Activated CD4-positive, CD25-positive, alpha-beta regulatory T cell treated with anti-CD3 and anti-CD28 coated beads, Interleukin-2, amount 50 U/mL, for 72 hours (primary cell): Measurements from ENCODE around the gene FBXL4.

Experiments used
- DNase-seq: peaks from one replicate; pipeline ENCODE4 v3.0.0; 2021

The FBXL4 gene

GRCh38 chr6:98877250-98877649, 70.5 kb downstream of the FBXL4 start:
- DNase-seq, result no peak

DNA sequence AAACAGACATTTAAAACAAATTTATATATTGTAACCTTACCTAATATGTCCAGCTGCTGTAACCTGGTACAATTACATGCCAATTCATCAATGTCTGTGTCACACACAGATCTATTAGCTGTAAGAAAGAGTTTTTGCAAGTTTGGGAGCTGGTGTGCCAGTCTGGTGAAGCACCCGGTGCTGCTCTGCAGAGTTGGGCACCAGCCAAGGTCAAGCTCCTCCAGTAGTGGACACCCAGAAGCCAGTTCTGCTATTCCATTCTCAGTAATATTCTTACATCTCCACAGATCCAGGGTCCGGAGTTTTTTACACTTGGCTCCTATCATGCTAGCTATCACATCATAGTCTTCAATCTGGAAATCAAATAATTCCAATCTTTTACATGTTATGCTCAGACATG, 72.4 kb downstream of the FBXL4 start:
- DNase-seq, result no peak

DNA sequence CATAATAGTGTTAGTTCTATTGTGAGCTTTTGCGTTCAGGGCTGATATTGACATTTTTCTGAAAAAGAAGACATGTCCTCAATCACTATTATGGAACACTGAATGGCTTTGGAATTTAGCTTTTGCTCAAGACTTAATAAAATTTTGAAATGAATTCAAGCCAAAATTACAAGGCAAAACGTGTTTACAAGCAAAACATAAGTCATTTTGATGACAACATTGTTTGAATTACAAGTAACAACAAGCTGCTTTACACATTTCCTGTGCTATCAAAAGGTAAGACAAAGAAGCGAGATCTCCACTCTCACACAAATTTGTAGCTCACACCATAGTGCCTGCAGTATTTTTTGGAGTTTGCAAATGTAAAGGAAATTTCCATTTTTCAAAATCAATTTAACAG, 75.9 kb downstream of the FBXL4 start:
- no peak for DNase-seq

GRCh38 chr6:98871057-98871456, 76.7 kb downstream of the FBXL4 start:
- no peak for DNase-seq

DNA sequence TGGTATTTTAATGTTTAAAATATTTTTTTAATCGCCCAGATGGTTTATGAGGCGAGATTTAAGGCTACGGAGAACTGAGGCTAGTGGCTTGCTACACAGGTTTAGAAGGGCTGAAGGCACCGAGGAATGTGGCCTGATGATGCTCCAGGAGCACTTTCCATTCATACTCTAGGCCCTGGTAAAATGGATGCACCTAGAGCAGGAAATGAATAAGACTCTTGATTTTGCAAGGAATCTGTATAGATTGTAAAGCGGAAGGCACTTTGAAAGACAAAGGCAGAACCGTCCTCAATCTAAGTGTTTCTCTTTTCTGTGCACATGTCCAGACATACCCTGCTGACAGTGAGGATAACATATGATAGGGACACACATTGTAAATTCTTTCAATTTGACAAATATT, 83.2 kb downstream of the FBXL4 start:
- DNase-seq, result no peak

DNA sequence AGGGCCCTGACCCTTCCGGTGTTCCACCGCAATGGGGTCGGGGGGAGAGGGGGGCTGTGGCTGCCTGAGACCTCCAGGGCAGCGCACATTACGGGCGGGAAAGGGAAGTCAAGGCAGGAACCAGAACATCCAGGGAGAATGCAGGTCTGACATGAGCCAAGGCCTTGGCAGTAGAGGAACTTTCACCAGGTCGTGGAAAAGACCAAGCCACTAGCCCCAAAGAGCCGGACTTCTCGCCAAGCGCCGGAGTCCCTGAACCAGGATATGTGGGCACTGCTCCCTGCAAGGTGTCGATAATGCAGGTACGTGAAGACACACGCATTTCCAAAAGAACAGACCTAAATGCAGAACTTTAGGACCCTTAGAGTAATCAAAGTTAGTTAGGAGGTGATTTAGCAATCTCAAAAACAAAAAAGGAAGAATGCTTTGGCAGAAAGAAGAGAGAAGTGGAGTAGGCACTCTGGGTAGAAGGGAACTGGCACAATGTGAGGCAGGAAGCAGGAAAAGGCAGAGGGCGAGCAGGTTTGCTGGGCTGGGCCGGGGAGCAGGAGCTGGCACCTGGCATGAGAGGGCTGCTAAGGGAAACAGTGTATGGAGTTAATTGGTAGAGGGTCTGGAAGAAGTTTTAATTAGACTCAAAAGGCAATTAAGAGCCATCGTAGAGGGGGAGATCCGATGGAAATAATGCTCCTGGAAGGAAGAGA, 99.1 kb downstream of the FBXL4 start:
- no peak for DNase-seq

DNA sequence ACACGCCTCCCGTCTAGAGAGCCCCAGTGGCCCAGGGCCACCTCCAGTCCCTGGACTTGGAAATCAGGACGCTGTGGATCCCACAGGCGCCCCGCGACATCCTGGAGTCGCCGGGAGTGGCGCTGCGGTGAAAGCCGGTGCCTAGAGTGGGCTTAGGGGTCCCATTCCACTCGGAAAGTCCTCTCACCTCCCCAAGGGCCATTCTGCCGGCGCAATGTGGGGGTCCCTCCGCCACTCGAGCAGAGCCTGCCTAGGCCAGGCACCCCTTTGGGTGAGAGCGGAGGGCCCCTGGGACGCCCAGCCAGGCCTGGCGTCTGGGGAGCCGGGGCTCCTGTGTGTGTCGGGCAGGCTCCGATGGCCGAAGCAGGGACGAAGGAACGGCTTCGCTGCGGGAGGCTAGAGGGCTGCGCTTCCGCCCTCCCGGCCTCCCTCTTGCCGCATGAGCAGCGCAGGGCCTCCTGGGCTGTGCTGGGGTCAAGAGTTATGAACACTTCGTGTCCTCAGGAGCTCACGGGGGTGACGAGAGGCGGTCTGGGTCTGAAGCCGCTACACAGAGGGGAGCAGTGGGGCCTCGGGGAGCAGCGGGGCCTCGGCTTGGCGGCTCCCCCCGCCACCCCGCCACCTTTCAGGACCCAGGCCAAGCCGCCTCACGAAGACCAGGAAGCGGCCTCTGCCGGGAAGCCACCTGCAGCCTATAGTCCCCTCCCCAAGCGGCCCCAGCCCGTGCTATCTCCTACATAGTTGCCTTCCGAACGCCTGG, 99.8 kb downstream of the FBXL4 start:
- DNase-seq, result no peak

DNA sequence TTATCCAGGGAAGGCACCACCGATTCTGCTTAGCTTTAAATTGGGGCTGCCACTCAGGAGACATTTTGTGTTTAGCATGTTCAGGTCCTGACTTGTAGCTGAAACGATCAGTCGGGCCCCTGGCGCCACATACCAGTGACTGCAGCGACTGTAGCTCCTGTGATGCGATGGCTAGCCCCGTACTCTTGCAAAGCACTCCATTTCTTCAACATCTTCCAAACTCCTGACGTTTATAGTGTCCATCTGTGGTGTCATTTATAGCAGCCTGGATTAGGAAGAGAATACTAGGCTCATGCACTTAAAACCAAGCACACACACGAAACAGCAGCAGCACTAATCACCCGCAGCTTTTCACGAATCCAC, 100.3 kb downstream of the FBXL4 start:
- DNase-seq, result no peak

- no peak for DNase-seq
These were observed 101.7 kb downstream of the FBXL4 start for GRCh38 chr6:98846021-98846380.

DNA sequence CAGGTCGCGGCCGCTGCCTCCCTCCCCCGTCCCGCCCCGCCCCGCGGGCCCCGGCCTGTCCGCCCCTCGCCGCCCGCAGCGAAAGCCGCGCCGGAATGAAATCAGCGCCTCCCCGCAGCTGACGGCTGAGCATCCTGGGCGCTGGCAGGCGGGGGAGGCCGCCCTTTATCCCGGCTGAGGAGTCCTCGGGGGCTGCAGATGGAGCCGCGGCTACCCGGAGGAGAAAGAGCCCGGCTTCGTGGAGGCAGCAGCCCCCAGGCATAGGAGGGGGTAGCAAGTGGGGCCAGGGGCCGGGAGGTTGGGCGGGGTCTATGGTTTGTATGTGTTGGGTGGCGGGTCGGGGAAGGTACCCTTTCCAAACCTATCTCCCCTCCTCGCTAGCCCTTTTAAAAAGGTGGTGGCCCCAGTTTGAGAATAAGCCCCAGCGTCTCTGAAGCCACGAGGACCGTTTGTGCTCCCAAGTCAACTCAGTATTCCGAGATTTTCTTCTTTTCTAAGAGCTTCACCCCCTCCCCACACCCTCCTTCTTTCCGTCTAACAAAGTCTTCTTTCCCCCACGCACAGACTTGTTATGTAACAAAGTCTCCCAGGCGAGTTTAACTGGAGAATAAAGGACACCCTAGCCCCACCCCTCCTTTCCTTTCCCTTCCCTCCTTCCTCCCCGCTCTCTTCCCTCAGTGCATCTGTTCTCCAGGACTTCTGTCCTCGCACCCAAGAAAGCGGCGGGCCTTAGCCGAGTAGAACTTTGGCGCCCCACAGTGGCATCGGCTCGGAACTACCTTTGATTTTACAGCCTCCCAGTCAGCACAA, 102.3 kb downstream of the FBXL4 start:
- peak; percentile 68 for DNase-seq

GRCh38 chr6:98844244-98845210, 103.2 kb downstream of the FBXL4 start:
- DNase-seq, result no peak

- DNase-seq, result no peak
These were observed 104.2 kb downstream of the FBXL4 start for GRCh38 chr6:98843271-98844243.

GRCh38 chr6:98842342-98843180, 105.2 kb downstream of the FBXL4 start:
- no peak for DNase-seq

GRCh38 chr6:98841621-98842341, 106.0 kb downstream of the FBXL4 start:
- DNase-seq, result no peak

- DNase-seq, result no peak
These were observed 106.7 kb downstream of the FBXL4 start for GRCh38 chr6:98840996-98841513.

- DNase-seq, result no peak
These were observed 107.4 kb downstream of the FBXL4 start for GRCh38 chr6:98840385-98840784.

- DNase-seq, result no peak
These were observed 107.9 kb downstream of the FBXL4 start for GRCh38 chr6:98839781-98840361.

GRCh38 chr6:98838975-98839374, 108.8 kb downstream of the FBXL4 start:
- no peak for DNase-seq

GRCh38 chr6:98838032-98838431, 109.7 kb downstream of the FBXL4 start:
- no peak for DNase-seq
